Right cardiac atrium (tissue), 5 donors: ENCODE measurements around the gene GABRB3. TPM values are rescaled to one million over a fixed set of nuclear protein-coding genes. Genes with fewer than 3 reads are reported as not detected.
A peak's percentile ranks its signal among the peaks of the same experiment; 100 is the strongest.

Experiments
- ATAC-seq, 2 donors: fragments of 200-7000 bp; cut with Tn5 transposase; one replicate each; pipeline versions ENCODE4 v1.8.0 to v1.9.1; 2020; ENCODE audit warnings: moderate library complexity in 2 of 2, mild to moderate bottlenecking in 1 of 2
- DNase-seq, 3 donors: peaks; one replicate each; pipeline ENCODE4 v3.0.0-alpha.2; 2020
- H3K27ac ChIP-seq: one replicate; pipeline ENCODE4 v1.5.1; 2013; ENCODE audit warnings: mild to moderate bottlenecking, low read length, control low read depth, moderate library complexity
- H3K27me3 ChIP-seq: one replicate; pipeline ENCODE4 v1.6.1; 2013; ENCODE audit not compliant: control insufficient read depth, insufficient read depth
- H3K4me1 ChIP-seq: one replicate; pipeline ENCODE4 v1.6.1; 2013; ENCODE audit warnings: low read length; ENCODE audit not compliant: control insufficient read depth, insufficient read depth
- H3K4me3 ChIP-seq: one replicate; pipeline ENCODE4 v1.5.1; 2013; ENCODE audit warnings: low read length, control low read depth
- H3K9me3 ChIP-seq: one replicate; pipeline ENCODE4 v1.6.1; 2013; ENCODE audit warnings: low read length; ENCODE audit not compliant: control insufficient read depth
- WGBS: extraction: QIAGEN DNeasy Blood & Tissue Kit; methylation state at CpG from one replicate; pipeline ENCODE4 v1.1.7; 2013; 5-methylcytosine and 5-hydroxymethylcytosine counted together
- intact Hi-C, 4 donors: fragments of 100-400 bp; cut with DNase I; formaldehyde crosslinking; loops; one replicate each; pipeline versions ENCODE4 v1.11.0 to v1.14.0; 2022 to 2023
- polyA plus RNA-seq: library from polyadenylated mRNA; stranded (reverse); fragments of 200-250 nt; gene quantifications from one replicate; pipeline ENCODE4 v1.2.3, GENCODE V29; 2013
- total RNA-seq, 4 donors: library from RNA; stranded (reverse); fragmentation: NEBNext Ultra II Directional; extraction: Animal tissue kit (Norgen Biotek cat#: 25700); gene quantifications; one replicate each; pipeline ENCODE4 v1.2.1, GENCODE V29; 2021
- donor health status: healthy with polysubstance abuse.
- donor health status: DM: no; HTN: yes; CAD: no.
- donor health status: DM: no; HTN: no; CAD: no.
- donor health status: DM: no; HTN: yes; CAD: no; lungs with severe emphysema.
- donor health status: DM: yes; HTN: yes; CAD: no.

GABRB3 gene
- total and polyA plus RNA-seq, 5 donors: 6.3 to 63.4 (median 27.4) TPM

GRCh38 chr15:26676115-26676514 lies 96.8 kb downstream of the GABRB3 start:
- intact Hi-C loops: no loop called here
- Histone ChIP-seq H3K27me3 (no peaks in the 10 kb centered on the region), H3K9me3 (no peaks in the 10 kb centered on the region), H3K4me3 (no peak overlapping the region), H3K27ac (no peak overlapping the region), H3K4me1 (no peaks in the 10 kb centered on the region)
- 62% methylated on average over 3 of the region's 3 CpGs for WGBS
- ATAC-seq: no peak
- DNase-seq: no peak

- WGBS: 70% methylated on average over 4 of the region's 4 CpGs
- H3K4me3 ChIP-seq: no peak overlapping the region
- H3K27me3 ChIP-seq: no peaks in the 10 kb centered on the region
- H3K9me3 ChIP-seq: no peaks in the 10 kb centered on the region
- no peaks in the 10 kb centered on the region for H3K4me1 ChIP-seq
- DNase-seq (no peak), ATAC-seq (no peak)
- no peak overlapping the region for H3K27ac ChIP-seq
- intact Hi-C loops: no loop called here
These were observed 98.4 kb downstream of the GABRB3 start for GRCh38 chr15:26674467-26674866.

GRCh38 chr15:26673445-26673844 lies 99.4 kb downstream of the GABRB3 start:
- H3K27me3 ChIP-seq: no peaks in the 10 kb centered on the region
- intact Hi-C loops: no loop called here
- 75% methylated on average over 5 of the region's 5 CpGs for WGBS

GRCh38 chr15:26670116-26670515 lies 102.8 kb downstream of the GABRB3 start:
- Histone ChIP-seq H3K27ac (no peak overlapping the region), H3K9me3 (no peaks in the 10 kb centered on the region), H3K27me3 (no peaks in the 10 kb centered on the region), H3K4me3 (no peak overlapping the region), H3K4me1 (no peaks in the 10 kb centered on the region)
- 64% methylated on average over 32 of the region's 32 CpGs for WGBS
- intact Hi-C loops: no loop called here
- ATAC-seq (peak; percentile 28 to 33), DNase-seq (peak in 1 of 3 donors; percentile 46)

More at GRCh38 chr15:26673445-26673844, 99.4 kb downstream of the GABRB3 start:
- DNase-seq (no peak), ATAC-seq (no peak)
- Histone ChIP-seq H3K9me3 (no peaks in the 10 kb centered on the region), H3K27ac (no peak overlapping the region), H3K4me1 (no peaks in the 10 kb centered on the region), H3K4me3 (no peak overlapping the region)

- intact Hi-C loops: no loop called here
- Histone ChIP-seq H3K4me1 (no peaks in the 10 kb centered on the region), H3K9me3 (no peaks in the 10 kb centered on the region), H3K27me3 (no peaks in the 10 kb centered on the region), H3K4me3 (no peak overlapping the region), H3K27ac (no peak overlapping the region)
- DNase-seq (peak; percentile 44 to 71 (median 65)), ATAC-seq (peak; percentile 57 to 71)
- WGBS: 70% methylated on average over 14 of the region's 14 CpGs
These were observed 105.5 kb downstream of the GABRB3 start for GRCh38 chr15:26667222-26667988.

- Histone ChIP-seq H3K27me3 (no peaks in the 10 kb centered on the region), H3K27ac (no peak overlapping the region), H3K4me1 (no peaks in the 10 kb centered on the region), H3K9me3 (no peaks in the 10 kb centered on the region), H3K4me3 (no peak overlapping the region)
- no peak for ATAC-seq
- no peak for DNase-seq
- intact Hi-C loops: no loop called here
- 64% methylated on average over 11 of the region's 11 CpGs for WGBS
These were observed 106.7 kb downstream of the GABRB3 start for GRCh38 chr15:26665957-26666791.

- 44% methylated on average over 6 of the region's 6 CpGs for WGBS
- Histone ChIP-seq H3K27me3 (no peaks in the 10 kb centered on the region), H3K4me1 (no peaks in the 10 kb centered on the region), H3K4me3 (no peak overlapping the region), H3K9me3 (no peaks in the 10 kb centered on the region), H3K27ac (no peak overlapping the region)
- intact Hi-C loops: no loop called here
- DNase-seq (no peak), ATAC-seq (peak; percentile 25 to 31)
These were observed 110.6 kb downstream of the GABRB3 start for GRCh38 chr15:26662283-26662682.

- H3K4me3 ChIP-seq: no peak overlapping the region
- DNase-seq (no peak), ATAC-seq (peak; percentile 24 to 45)
- WGBS: 56% methylated on average over 7 of the region's 7 CpGs
- no peaks in the 10 kb centered on the region for H3K27me3 ChIP-seq
- H3K9me3 ChIP-seq: no peaks in the 10 kb centered on the region
- intact Hi-C loops: no loop called here
- H3K27ac ChIP-seq: no peak overlapping the region
- H3K4me1 ChIP-seq: no peaks in the 10 kb centered on the region
These were observed 111.1 kb downstream of the GABRB3 start for GRCh38 chr15:26661748-26662147.

GRCh38 chr15:26661107-26661506 lies 111.8 kb downstream of the GABRB3 start:
- Histone ChIP-seq H3K4me1 (no peaks in the 10 kb centered on the region), H3K9me3 (no peaks in the 10 kb centered on the region), H3K4me3 (no peak overlapping the region), H3K27ac (no peak overlapping the region), H3K27me3 (no peaks in the 10 kb centered on the region)
- DNase-seq: no peak
- intact Hi-C loops: no loop called here
- ATAC-seq: no peak
- 76% methylated on average over 3 of the region's 3 CpGs for WGBS

- no peak for DNase-seq
- Histone ChIP-seq H3K9me3 (no peaks in the 10 kb centered on the region), H3K4me3 (no peak overlapping the region), H3K4me1 (no peaks in the 10 kb centered on the region), H3K27me3 (no peaks in the 10 kb centered on the region), H3K27ac (no peak overlapping the region)
- intact Hi-C loops: no loop called here
- ATAC-seq: no peak
- 45% methylated on average over 6 of the region's 6 CpGs for WGBS
These were observed 112.6 kb downstream of the GABRB3 start for GRCh38 chr15:26660241-26660640.

GRCh38 chr15:26658290-26658689 lies 114.6 kb downstream of the GABRB3 start:
- DNase-seq (no peak), ATAC-seq (no peak)
- no peaks in the 10 kb centered on the region for H3K27me3 ChIP-seq
- H3K27ac ChIP-seq: no peak overlapping the region
- intact Hi-C loops: no loop called here
- no peaks in the 10 kb centered on the region for H3K9me3 ChIP-seq
- WGBS: 67% methylated on average over 2 of the region's 2 CpGs
- H3K4me1 ChIP-seq: no peaks in the 10 kb centered on the region
- no peak overlapping the region for H3K4me3 ChIP-seq
